HG02571 (cell line): ENCODE measurements around the gene FRRS1L.

Experiments used
- ATAC-seq: cut with Tn5 transposase; IDR thresholded peaks from one replicate; pipeline ENCODE4 v1.9.1; 2021; ENCODE audit warnings: mild to moderate bottlenecking, moderate library complexity; ENCODE audit not compliant: unreplicated experiment

The FRRS1L gene

GRCh38 chr9:109108318-109108717, 58.7 kb downstream of the FRRS1L start:
- ATAC-seq = no peak

DNA sequence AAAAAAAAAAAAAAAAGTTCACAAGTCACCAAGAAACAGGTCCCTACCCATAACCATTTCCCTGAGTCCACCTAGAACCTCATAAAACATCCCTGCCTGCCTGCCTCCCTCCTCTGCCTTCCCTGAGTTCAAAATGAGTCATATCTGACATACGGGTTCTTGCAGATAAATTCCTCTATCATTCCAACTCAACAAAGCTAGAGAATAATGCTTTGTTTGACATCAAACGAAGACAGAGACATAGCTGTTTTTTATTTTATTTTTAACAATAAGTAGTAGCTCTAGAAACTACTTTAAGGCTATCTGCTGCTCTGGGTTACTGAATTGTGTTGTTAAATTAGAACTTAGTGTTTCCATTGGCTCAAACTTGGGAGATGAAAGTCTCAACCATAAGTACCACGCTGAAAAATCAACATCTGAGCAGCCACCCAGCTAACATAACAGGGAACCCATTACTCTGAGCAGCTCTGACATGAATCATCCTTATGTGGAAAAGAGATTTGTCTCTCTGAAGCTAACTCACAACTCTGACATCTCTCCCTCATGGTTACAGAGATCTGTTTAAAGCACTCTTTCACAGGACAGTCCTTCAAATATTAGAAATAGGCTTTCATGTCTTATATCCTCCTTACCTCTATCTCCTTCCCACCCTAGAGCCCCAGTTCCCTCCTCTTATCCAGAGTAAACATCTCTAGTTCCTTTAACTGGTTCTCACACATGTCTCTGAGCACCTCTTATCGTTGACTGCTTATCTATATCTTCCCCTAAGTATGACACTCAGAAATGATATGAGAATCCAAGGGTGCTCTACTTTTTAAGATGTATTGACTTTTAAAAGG, 59.4 kb downstream of the FRRS1L start:
- ATAC-seq = no peak

GRCh38 chr9:109101810-109102209, 65.2 kb downstream of the FRRS1L start:
- peak; percentile 53 for ATAC-seq

GRCh38 chr9:109101202-109101595, 65.8 kb downstream of the FRRS1L start:
- ATAC-seq = no peak

DNA sequence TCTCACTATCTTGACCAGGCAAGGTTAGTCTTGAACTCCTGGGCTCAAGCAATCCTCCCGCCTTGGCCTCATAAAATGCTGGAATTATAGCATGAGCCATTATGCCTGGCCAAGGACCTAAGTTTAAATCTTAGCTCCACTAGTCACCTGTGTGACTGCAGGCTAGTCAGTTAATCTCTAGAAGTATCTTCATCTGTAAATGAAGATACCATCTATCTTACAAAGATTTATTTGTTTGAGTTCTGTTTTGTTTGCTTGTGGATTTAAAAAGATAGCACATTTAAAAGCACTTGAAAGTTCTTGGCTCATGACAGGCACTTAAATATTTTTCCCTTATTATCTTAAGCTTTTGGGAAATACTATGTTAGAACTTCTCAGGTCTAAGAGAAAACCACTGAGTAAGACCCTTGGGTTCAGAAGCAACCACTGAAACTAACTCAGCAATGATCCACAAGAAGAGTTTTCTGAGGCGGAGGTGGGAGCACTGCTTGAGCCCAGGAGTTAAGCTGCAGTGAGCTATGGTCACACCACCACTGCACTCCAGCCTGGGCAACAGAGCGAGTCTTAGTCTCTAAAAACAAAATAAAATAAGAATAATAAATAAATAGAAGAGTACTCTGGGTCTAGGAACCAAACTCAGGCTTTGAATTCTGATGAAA, 66.4 kb downstream of the FRRS1L start:
- ATAC-seq = no peak

GRCh38 chr9:109098960-109099308, 68.1 kb downstream of the FRRS1L start:
- no peak for ATAC-seq

DNA sequence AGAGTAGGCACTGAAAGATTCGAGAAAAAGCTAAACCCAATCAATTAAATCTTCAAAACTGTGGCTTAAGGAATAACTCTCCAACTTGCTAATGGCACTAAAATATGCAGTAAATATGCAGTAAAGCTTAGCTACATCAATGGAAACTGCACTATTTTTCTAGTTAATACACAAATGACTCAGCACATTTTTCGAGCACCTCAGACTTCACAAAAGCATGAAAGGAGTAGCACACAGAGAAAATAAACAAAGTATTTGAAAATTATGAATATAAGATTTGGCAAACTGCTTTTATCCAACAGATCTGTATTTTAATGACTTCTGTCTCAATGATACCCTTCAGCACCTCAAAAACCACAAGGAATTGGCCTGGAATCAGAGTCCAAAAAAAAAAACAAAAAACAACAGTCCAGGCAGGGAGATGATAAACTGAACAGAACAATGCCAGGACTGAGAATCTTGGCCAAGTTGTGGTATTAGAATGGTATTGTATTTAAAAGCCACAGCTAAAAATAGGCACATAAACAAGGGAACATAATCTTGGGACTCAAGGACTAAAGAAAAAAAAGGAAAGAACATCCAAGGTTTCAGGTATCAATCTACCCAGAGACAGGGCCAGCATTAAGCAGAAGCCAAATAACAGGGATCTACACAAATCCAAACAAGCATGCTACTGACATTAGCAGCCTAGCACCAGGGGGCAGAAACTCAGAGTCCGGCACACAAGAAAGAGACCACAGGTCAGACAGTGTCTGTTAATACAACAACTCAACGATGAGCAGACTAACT, 68.7 kb downstream of the FRRS1L start:
- ATAC-seq = no peak

- ATAC-seq = no peak
These were observed 69.9 kb downstream of the FRRS1L start for GRCh38 chr9:109097146-109097545.

GRCh38 chr9:109095321-109095720, 71.7 kb downstream of the FRRS1L start:
- no peak for ATAC-seq

GRCh38 chr9:109094268-109094667, 72.8 kb downstream of the FRRS1L start:
- ATAC-seq = no peak

DNA sequence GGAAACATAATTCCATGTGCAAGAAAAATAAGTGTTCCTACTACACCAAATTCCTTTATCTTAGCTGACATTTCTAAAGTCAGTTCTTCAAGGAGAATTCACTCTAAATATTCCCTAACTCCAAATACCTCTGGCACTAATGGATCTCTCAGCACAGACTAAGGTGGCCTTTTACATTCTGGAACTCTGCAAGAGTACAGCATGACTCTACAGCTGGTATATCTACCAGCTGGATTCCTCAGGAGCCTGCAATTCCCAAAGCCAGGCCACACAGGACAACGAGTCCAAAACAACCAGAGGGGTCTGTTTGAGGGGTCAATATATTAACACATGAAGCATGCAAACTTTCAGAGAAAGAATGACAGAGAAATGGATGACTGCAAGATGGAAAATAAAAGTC, 74.5 kb downstream of the FRRS1L start:
- ATAC-seq = no peak

- no peak for ATAC-seq
These were observed 74.9 kb downstream of the FRRS1L start for GRCh38 chr9:109092051-109092580.

DNA sequence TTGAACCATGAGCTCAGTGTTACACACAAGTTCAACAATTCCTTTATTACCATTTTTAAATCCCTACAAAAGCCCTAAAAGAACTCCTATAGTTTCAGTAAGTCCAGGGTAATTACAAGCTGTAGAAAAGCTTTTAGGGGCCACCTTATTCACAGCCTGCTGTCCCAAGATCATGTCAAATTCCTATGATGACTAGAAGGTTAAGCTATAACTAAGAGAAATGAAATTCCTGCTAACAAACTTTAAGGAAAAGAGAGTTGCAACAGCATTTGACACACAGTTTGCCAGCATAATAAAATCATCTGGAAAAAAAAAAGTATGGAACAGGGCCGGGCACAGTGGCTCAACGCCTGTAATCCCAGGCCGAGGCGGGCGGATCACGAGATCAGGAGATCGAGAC, 78.8 kb downstream of the FRRS1L start:
- ATAC-seq = no peak

- ATAC-seq = no peak
These were observed 79.3 kb downstream of the FRRS1L start for GRCh38 chr9:109087795-109088194.

DNA sequence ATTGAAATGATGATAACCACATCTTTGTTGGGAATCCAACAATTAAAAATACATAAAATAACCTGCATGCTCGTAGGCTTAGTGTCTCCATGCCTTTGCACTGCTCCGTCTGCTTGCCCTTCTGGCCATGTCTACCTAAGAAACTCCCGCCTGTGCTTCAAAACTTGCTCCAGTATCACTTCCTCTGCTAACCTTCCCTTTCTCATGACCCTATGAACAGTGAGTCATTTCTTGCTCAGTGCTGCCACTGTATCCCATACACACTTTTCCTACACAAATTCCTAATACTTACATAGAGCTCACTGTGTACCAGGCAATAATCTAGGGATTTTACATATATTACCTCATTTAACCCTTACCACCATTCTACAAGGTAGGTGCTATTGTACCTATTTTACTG, 80.8 kb downstream of the FRRS1L start:
- no peak for ATAC-seq

DNA sequence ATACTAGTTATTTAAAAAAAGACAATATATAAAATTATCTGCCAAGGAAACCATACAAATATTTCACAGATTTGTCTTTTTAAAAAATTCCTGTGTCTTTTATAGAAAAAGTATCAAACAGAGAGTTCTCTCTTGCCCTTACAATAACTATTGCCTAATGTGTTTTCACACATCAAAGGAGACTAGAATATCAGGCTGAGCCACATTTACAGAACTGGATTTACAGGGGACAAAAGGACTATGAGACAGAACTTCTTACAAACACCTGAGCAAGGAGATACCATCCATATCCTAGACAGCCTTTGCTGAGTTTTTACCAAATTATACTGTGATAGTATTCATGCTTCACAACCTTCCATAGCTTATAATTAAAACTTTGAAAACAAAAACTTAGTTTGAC, 81.5 kb downstream of the FRRS1L start:
- ATAC-seq = no peak

GRCh38 chr9:109083813-109084405, 83.1 kb downstream of the FRRS1L start:
- no peak for ATAC-seq

DNA sequence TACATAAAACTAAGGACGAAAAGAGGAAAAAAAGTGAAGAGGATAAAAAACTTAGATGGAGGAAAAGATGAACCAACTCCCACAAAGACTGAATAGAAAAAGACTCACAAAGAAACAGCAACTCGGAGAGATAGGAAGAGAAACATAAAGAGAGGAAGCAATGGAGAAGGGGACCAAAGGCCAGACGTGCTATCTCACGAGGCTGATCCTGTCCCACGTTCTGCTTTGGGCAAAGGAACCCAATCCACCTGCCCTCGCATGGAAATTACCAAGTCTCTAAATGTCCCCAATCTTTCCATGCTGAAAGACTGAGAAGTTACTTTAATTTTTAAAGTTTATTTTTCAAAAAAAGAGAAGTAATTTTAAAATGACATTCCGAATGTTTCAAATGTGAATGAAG, 83.9 kb downstream of the FRRS1L start:
- no peak for ATAC-seq

DNA sequence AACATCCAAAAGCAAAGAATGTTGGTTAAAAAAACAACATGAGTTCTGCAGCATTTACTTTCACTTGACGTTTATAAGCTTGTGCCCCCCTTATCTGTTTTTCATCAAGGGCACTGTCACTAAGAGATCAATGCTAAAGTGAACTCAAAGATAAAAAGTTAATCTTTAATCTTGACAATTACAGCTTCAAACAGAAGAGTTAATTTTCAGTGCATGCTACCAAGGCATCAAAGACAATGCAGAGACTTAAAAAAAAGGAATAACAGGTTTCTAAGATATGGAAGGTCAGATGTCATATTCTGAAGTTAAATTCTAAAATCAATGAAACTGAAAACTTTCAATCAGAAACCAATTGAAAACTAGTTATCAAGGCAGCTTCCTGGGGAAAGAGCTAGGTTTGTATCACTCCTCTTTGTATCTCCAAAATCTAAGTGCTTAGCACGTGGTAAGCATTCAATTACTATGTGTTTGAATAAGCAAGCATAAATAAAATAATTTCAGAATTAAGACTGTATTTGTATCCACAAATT, 84.9 kb downstream of the FRRS1L start:
- ATAC-seq = no peak
